COR-L47 (cell line): ENCODE results near the gene SOHLH2.

Experiments used
- DNase-seq: peaks from one replicate; lab custom pipeline; 2025; lab: John Stamatoyannopoulos, UW

The SOHLH2 gene

GRCh38 chr13:36188441-36188840 is 25.9 kb downstream of the SOHLH2 start:
- no peak for DNase-seq

GRCh38 chr13:36183901-36184300 is 30.5 kb downstream of the SOHLH2 start:
- no peak for DNase-seq

DNA sequence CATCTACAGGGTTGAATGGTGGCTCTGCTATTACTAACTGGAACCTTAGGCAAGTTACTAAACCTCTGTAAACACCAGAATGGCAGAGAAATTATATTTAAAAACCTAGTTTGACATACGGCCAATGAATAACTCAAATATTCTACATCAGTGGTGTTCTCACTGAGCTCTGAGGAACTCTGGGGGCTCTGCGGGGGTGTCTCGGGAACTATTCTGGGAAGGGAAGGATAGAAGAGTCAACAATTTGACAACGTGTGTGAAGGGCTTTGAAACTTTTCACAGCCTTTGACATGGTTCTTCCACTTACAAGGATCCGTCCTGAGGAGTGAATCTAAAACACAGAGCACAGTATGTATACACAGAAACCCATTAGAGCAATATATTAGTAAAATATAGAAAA is 38.7 kb downstream of the SOHLH2 start:
- no peak for DNase-seq

- peak; percentile 25 for DNase-seq
These were observed 39.4 kb downstream of the SOHLH2 start for GRCh38 chr13:36174923-36175322.

GRCh38 chr13:36173571-36174322 is 40.6 kb downstream of the SOHLH2 start:
- DNase-seq = no peak

DNA sequence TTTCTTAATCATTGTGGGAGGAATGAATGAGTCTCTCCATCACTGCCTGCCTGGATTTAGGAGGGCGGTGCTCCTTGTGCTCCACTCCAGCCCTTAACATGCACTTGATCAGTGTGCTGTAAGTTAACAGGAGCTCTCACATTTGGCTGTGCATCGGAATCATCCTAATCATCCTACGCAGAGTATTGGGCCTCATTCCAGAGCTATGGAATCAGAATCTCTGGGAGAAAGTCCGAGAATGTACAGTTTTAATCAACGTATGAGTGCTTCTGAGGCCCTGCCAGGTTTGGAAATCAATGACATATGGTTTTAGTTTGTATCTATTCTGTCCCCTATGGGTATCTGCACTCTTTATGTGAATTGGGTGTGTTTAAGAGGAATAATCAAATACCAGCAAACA is 48.3 kb downstream of the SOHLH2 start:
- DNase-seq = no peak

DNA sequence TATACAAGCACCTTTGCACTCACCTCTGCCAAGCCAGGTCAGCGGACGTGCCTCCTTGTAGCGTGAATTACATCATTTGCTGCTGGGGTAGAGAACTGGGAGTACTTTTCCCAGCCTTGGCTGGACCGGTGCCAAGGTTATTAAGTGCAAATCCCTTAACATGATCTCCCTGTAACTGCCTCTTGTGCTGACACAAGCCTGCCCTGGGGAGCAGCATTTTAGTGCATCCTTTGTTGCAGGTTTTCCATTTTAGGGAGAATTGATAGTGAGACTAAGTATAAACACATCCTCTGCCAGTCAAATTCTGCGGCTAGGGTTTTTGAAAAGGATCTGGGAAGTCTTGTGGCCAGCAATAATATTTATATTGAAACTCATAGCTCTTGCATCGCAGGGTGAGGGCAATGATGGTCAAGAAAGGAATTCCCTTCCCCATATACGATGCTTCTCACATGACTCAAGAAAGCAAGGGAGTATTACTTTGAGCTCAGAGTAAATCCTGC is 50.5 kb downstream of the SOHLH2 start:
- peak; percentile 48 for DNase-seq

GRCh38 chr13:36163286-36163685 is 51.1 kb downstream of the SOHLH2 start:
- DNase-seq = peak; percentile 8

DNA sequence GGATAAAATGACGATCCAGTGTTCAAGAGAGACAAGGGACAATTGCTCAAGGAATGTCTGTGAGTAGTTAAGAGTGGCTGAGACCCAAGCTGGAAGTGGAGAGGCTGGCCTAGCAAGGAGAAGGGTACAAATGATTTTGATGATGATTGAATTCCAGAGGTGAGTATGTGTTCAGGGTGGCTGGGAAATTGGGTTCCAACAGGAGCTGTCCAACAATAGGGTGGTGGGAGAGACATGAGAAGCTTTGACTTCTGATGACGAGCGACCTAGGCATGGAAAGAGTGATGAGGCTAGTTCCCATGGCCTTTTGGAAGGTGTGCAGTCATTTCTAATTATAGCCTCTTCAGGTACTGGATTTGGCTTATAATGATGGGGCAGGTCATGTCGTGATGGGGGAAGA is 54.1 kb downstream of the SOHLH2 start:
- DNase-seq = no peak

DNA sequence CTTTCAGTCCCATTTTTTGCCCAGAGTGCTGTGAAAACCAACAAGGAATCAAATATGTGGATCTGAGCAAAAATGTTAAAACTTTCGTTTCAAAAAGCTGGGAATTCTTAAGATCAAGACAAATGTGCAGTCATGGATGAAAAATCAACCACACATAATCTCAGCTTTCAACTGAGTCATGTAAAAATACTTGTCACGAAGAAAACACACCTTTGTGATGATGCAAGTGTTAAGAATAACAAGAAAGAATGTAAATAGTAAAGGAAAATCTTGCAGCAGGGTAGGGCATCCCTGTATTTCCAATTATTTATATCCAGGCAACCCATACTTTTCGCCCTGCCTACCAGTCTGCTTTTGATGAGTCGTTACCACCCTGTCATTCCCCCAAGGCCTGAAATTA is 55.7 kb downstream of the SOHLH2 start:
- DNase-seq = no peak

- peak; percentile 50 for DNase-seq
These were observed 56.9 kb downstream of the SOHLH2 start for GRCh38 chr13:36157480-36157879.

DNA sequence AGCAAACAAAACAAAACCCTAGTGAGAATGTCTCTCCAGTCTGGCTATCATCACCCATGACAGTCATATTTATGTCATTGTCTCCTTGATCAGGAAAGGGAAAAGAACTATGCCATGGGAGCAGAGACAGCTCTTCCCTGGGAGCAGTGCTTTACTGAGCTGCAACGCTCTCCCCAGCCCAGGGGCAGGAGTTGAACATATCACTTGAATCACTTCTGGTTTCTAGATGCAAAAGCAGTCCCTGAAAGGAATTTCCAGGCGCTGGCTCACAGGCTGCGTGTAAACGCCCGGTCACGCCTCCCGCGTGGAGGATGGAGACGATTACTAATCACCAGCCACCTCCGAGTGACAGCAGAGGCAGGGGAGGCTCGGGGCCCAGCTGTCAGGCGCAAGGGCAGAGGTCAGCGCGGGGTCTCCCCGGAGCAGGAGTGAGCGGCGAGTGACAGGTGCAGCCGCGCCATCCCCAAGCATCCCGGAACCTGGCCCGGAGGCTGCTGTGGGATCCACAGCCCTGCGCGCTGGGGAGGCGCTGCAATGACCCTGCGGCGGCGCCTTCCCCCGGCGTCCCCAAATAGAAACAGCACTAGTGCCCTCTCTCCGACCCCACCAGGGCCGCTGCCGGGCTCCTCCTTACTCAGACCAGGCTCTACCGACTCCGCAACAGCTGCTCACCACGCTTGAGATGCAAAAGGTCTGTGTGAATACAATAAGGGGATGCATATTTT is 59.6 kb downstream of the SOHLH2 start:
- no peak for DNase-seq

GRCh38 chr13:36151591-36151990 is 62.8 kb downstream of the SOHLH2 start:
- no peak for DNase-seq

DNA sequence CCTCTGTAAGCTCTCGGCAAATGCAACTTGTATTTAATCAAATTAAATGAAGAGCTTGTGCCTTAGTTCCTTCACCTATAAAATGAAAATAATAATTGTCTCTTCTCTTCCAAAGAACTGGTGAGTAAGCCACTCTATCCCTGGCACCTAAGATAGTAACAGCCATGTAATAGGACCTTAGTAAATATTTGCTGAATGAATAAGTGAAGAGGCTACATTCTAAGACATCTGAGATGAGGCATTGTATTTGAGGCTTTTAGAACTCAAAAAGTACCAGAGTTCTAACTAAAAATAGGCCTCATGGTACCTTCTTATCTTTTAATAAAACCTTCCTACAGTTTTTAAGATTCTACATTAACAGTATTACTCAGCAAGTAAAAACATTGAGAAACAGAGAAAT is 65.9 kb downstream of the SOHLH2 start:
- DNase-seq = no peak

GRCh38 chr13:36147330-36147729 is 67.0 kb downstream of the SOHLH2 start:
- DNase-seq = no peak

GRCh38 chr13:36146511-36147269 is 67.7 kb downstream of the SOHLH2 start:
- DNase-seq = no peak

DNA sequence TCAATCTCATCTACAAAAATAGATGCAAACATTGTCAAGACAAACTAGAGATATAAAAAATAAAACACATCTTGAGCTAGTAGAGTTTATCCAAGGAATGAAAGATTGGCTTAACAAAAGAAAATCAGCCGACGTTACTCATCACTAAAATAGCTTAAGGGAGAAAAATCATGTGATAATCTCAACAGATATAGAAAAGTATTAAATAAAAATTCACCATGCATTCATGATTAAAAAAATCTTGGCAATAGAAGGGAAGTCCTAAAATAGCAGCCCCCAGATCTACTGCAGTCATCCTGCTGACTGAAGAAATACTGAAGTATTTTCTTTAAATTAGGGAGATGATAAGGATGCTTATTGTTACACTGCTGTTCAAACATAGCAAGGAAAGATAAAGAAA is 70.6 kb downstream of the SOHLH2 start:
- DNase-seq = no peak

DNA sequence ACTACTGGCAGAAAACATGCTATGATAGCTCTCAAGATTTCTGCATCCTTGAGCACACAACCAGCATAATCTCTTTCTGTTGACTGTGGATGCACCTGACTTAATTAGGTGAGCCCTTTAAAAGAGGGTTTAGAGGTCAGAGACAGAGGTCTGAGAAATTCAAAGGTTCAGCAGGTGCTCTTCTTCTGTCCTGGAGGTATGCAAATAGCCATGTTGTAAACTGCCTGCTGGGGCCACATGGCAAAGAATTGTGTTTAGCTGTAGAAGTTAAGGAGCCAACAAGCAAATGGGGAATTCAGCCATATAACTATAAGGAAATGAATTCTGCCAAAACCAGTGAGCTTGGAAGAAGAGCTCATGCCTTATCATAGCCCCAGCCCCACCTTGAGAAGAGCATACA is 71.6 kb downstream of the SOHLH2 start:
- DNase-seq = no peak

DNA sequence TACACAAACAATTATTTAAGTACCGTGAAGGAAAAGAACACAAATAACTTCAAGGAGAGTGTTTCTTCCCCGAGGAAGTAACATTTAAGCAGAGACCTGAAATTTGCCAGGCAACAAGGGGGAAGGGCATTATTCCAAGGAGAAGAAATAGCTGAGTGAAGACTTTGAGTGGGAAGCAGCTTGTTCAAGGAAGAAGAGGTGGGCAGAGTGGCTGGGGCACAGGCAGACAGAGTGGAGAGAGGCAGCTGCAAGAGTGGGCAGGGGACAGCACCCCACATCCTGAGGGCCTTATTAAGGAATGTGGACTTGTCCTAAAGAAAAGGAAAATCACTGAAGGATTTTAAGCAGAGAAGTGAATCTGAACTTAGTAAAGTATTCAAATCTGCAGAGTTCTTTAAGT is 78.5 kb downstream of the SOHLH2 start:
- no peak for DNase-seq

DNA sequence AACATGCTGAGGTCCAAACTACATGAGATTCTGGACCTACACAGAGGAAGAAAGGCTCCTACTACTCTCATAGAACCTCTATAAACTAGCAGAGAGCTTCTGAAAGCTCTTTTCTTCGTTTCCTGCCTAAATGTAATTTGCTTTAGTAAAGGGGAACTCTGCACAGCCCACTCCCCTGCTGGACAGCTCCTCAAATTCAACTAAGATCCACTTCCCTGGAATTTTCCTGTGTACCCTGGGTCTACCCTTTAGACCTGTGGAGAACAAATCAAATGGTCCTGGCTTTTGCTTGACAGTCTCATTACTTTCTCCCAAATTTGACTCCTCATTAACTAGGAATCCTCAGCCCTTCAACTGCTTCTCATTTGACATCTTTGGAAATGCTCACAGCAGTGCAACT is 79.7 kb downstream of the SOHLH2 start:
- no peak for DNase-seq

DNA sequence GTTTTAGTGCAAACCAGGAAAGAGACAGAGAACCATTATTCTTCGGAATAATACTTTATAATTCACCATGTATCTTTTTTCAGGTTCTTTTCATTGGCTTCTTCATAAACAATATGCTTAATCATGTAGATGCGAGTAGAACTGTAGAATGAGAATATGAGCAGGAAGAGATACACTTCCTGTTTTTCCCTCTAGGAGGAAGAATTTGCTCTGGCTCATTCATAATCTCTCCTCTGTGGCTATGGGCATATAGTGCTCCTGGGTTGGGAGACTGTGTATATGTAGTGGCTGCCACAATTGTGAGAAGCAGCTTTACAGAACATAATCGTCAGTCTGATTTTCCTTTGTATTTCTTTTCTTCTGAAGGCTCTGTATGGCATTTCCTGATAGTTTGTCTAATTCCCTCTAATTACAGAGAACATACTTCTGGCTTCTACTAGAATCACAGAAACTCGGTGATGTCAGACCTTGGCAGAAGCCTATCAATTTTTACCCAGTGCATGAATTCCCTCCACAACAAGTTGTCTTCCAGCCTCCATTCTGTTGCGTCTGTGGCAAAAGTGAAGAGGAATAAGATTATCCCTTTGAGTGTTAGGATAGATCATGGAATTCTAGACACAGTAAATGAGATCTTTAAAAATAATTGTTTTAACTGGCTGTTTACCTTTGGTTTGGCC is 80.3 kb downstream of the SOHLH2 start:
- DNase-seq = no peak

- no peak for DNase-seq
These were observed 82.0 kb downstream of the SOHLH2 start for GRCh38 chr13:36132376-36132775.
